Retina (tissue), 1 donor: ENCODE data around the gene RTN3.
"Not testable (repeated sequence)": the region's sequence is repeated elsewhere in the genome, so short reads cannot be mapped to it uniquely, and the experiment has no call there.

Experiments used
- DNase-seq: peaks from one replicate; pipeline ENCODE4 v3.0.0-alpha.2; 2016

Gene RTN3

GRCh38 chr11:63681321-63682065 is at the start of gene RTN3:
RTN3 (plus strand) TSS chr11:63681500; CDS start chr11:63681637, 137 bp downstream.
- peak; percentile 99 for DNase-seq

GRCh38 chr11:63635762-63636465 is 45.4 kb upstream of the RTN3 start:
- DNase-seq, result peak; percentile 73

- DNase-seq, result not testable (repeated sequence)
Observed at GRCh38 chr11:63638436-63638835, 42.9 kb upstream of the RTN3 start.

- DNase-seq, result peak; percentile 13
Observed at GRCh38 chr11:63639199-63639832, 42.0 kb upstream of the RTN3 start.

GRCh38 chr11:63641727-63642126 is 39.6 kb upstream of the RTN3 start:
- DNase-seq, result no peak

GRCh38 chr11:63643205-63643604 is 38.1 kb upstream of the RTN3 start:
- no peak for DNase-seq

- no peak for DNase-seq
Observed at GRCh38 chr11:63652671-63653070, 28.6 kb upstream of the RTN3 start.

- no peak for DNase-seq
Observed at GRCh38 chr11:63660972-63661371, 20.3 kb upstream of the RTN3 start.

GRCh38 chr11:63663809-63664208 is 17.5 kb upstream of the RTN3 start:
- DNase-seq, result no peak

GRCh38 chr11:63666874-63667273 is 14.4 kb upstream of the RTN3 start:
- no peak for DNase-seq

- DNase-seq, result no peak
Observed at GRCh38 chr11:63667995-63668795, 13.1 kb upstream of the RTN3 start.

- no peak for DNase-seq
Observed at GRCh38 chr11:63670096-63670432, 11.2 kb upstream of the RTN3 start.

- peak; percentile 60 for DNase-seq
Observed at GRCh38 chr11:63670433-63671321, 10.6 kb upstream of the RTN3 start.

GRCh38 chr11:63671322-63672155 is 9.8 kb upstream of the RTN3 start, which contains the start of gene ATL3:
ATL3 (minus strand) TSS chr11:63671376; CDS start chr11:63671335, 41 bp downstream.
- DNase-seq, result peak; percentile 98

- DNase-seq, result no peak
Observed at GRCh38 chr11:63672156-63672463, 9.2 kb upstream of the RTN3 start.

GRCh38 chr11:63672936-63673539 is 8.3 kb upstream of the RTN3 start:
- no peak for DNase-seq

- DNase-seq, result no peak
Observed at GRCh38 chr11:63673579-63673978, 7.7 kb upstream of the RTN3 start.

GRCh38 chr11:63680834-63681320 is 423 bp upstream of the RTN3 start:
- no peak for DNase-seq

- peak; percentile 78 for DNase-seq
Observed at GRCh38 chr11:63682066-63683021, 1.0 kb downstream of the RTN3 start.
